Activated B cell treated with CpG ODN at 0.5 μM for 24 hours (primary cell): ENCODE results near the gene KCNK16. TPM values are rescaled to one million over a fixed set of nuclear protein-coding genes. Genes with fewer than 3 reads are reported as not detected.

Experiments
- ATAC-seq: fragments of 200-7000 bp; cut with Tn5 transposase; one replicate; pipeline ENCODE4 v1.10.0; 2021; ENCODE audit warnings: low read depth, mild to moderate bottlenecking, moderate library complexity
- CTCF ChIA-PET: fragments of 350-600 bp; sonication (Branson Sonifier 250); formaldehyde crosslinking; loops from one replicate; lab custom pipeline; 2021; ENCODE audit warnings: antibody characterized with exemption; lab: Charles Lee
- POLR2A ChIA-PET: fragments of 350-600 bp; sonication (Branson Sonifier 250); formaldehyde crosslinking; loops from one replicate; lab custom pipeline; 2021; ENCODE audit warnings: antibody characterized with exemption; lab: Charles Lee
- DNase-seq: peaks from one replicate; pipeline ENCODE4 v3.0.0; 2022
- H3K27ac Mint-ChIP-seq: one replicate; pipeline ENCODE4 v1.8.0; 2020; ENCODE audit warnings: mixed read lengths
- H3K27me3 Mint-ChIP-seq: one replicate; pipeline ENCODE4 v1.8.0; 2021; ENCODE audit warnings: mixed read lengths
- H3K36me3 Mint-ChIP-seq: one replicate; pipeline ENCODE4 v1.8.0; 2021; ENCODE audit warnings: low read depth, mixed read lengths
- H3K4me1 Mint-ChIP-seq: one replicate; pipeline ENCODE4 v1.8.0; 2021; ENCODE audit warnings: mixed read lengths
- H3K4me3 Mint-ChIP-seq: one replicate; pipeline ENCODE4 v1.8.0; 2020; ENCODE audit warnings: mild to moderate bottlenecking, mixed read lengths
- H3K9me3 Mint-ChIP-seq: one replicate; pipeline ENCODE4 v1.8.0; 2020; ENCODE audit warnings: mixed read lengths
- CTCF ChIP-seq: fragments of 200-600 bp; IDR thresholded peaks from one replicate; pipeline ENCODE4 v1.8.0; 2022; ENCODE audit warnings: antibody characterized with exemption, mild to moderate bottlenecking
- intact Hi-C: fragments of 100-400 bp; cut with micrococcal nuclease; formaldehyde crosslinking; loops from one replicate; pipeline ENCODE4 v1.15.1; 2024
- total RNA-seq: library from RNA; stranded (reverse); gene quantifications from 2 replicates; pipeline ENCODE4 v1.2.3, GENCODE V29; 2022

Gene KCNK16
- total RNA-seq, 1 donor from 2014 or later: not detected

- no peak overlapping the region for H3K4me3 Mint-ChIP-seq
- ATAC-seq (no peak), DNase-seq (no peak)
- H3K4me1 Mint-ChIP-seq: peaks cover 5% of the 10 kb centered on the region
- H3K27ac Mint-ChIP-seq: no peak overlapping the region
- no peaks in the 10 kb centered on the region for H3K9me3 Mint-ChIP-seq
- no peak for TF ChIP-seq CTCF
- ChIA-PET CTCF (interaction anchor here (1.0 to 7.8 kb wide), 6 partner anchors 132 to 430 kb away, joined by 3 to 113 read pairs (median 23); no protein-coding TSS in a partner anchor), POLR2A (interaction anchor here (1.5 kb wide), 1 partner anchor 134 kb away, joined by 5 read pairs; no protein-coding TSS in a partner anchor)
- no peaks in the 10 kb centered on the region for H3K36me3 Mint-ChIP-seq
- H3K27me3 Mint-ChIP-seq: peaks cover 19% of the 10 kb centered on the region
- intact Hi-C loops: no loop called here
Measured at GRCh38 chr6:39302011-39302410, 20.5 kb downstream of the KCNK16 start.

GRCh38 chr6:39301606-39302005 is 20.9 kb downstream of the KCNK16 start:
- DNase-seq (no peak), ATAC-seq (no peak)
- H3K36me3 Mint-ChIP-seq: no peaks in the 10 kb centered on the region
- no peak overlapping the region for H3K4me3 Mint-ChIP-seq
- intact Hi-C loops: no loop called here
- no peak overlapping the region for H3K27ac Mint-ChIP-seq
- H3K4me1 Mint-ChIP-seq: peaks cover 5% of the 10 kb centered on the region
- ChIA-PET CTCF (interaction anchor here (2.3 to 7.8 kb wide), 3 partner anchors 135 to 329 kb away, joined by 24 to 113 read pairs (median 47); no protein-coding TSS in a partner anchor), POLR2A (no interaction called here)
- H3K9me3 Mint-ChIP-seq: no peaks in the 10 kb centered on the region
- peaks cover 17% of the 10 kb centered on the region for H3K27me3 Mint-ChIP-seq
- no peak for TF ChIP-seq CTCF

- no peak for ATAC-seq
- peaks cover 17% of the 10 kb centered on the region for H3K27me3 Mint-ChIP-seq
- H3K27ac Mint-ChIP-seq: no peak overlapping the region
- no peaks in the 10 kb centered on the region for H3K36me3 Mint-ChIP-seq
- H3K4me3 Mint-ChIP-seq: no peak overlapping the region
- H3K4me1 Mint-ChIP-seq: peaks cover 5% of the 10 kb centered on the region
- no peak for TF ChIP-seq CTCF
- ChIA-PET POLR2A (no interaction called here), CTCF (interaction anchor here (6.0 to 7.8 kb wide), 2 partner anchors 134 to 304 kb away, joined by 47 to 113 read pairs; no protein-coding TSS in a partner anchor)
- no peak for DNase-seq
- intact Hi-C loops: no loop called here
- H3K9me3 Mint-ChIP-seq: no peaks in the 10 kb centered on the region
Measured at GRCh38 chr6:39300739-39301138, 21.8 kb downstream of the KCNK16 start.

GRCh38 chr6:39298061-39298460 is 24.4 kb downstream of the KCNK16 start:
- intact Hi-C loops: no loop called here
- Mint-ChIP-seq H3K27ac (no peak overlapping the region), H3K4me3 (no peak overlapping the region), H3K4me1 (peaks cover 4% of the 10 kb centered on the region), H3K27me3 (peaks cover 26% of the 10 kb centered on the region), H3K36me3 (no peaks in the 10 kb centered on the region), H3K9me3 (no peaks in the 10 kb centered on the region)
- ATAC-seq (no peak), DNase-seq (no peak)
- TF ChIP-seq CTCF: no peak
- POLR2A ChIA-PET: no interaction called here
- CTCF ChIA-PET: no interaction called here

- intact Hi-C loops: no loop called here
- H3K27me3 Mint-ChIP-seq: peaks cover 24% of the 10 kb centered on the region
- H3K4me3 Mint-ChIP-seq: no peak overlapping the region
- H3K9me3 Mint-ChIP-seq: no peaks in the 10 kb centered on the region
- no peak for ATAC-seq
- H3K27ac Mint-ChIP-seq: no peak overlapping the region
- no peak for DNase-seq
- no peaks in the 10 kb centered on the region for H3K36me3 Mint-ChIP-seq
- ChIA-PET CTCF (no interaction called here), POLR2A (no interaction called here)
- TF ChIP-seq CTCF: no peak
- H3K4me1 Mint-ChIP-seq: no peaks in the 10 kb centered on the region
Measured at GRCh38 chr6:39296745-39297640, 25.5 kb downstream of the KCNK16 start.
